NCI-H187 treated with DMSO at 0.1 percent for 48 hours (cell line): ENCODE results near the gene GSPT1.

Experiments used
- DNase-seq: peaks from one replicate; lab custom pipeline; 2025; lab: John Stamatoyannopoulos, UW

The GSPT1 gene

GRCh38 chr16:11913425-11914079 is 2.2 kb downstream of the GSPT1 start:
- no peak for DNase-seq

GRCh38 chr16:11909653-11910545 is 5.9 kb downstream of the GSPT1 start:
- no peak for DNase-seq

GRCh38 chr16:11907160-11907970 is 8.4 kb downstream of the GSPT1 start:
- DNase-seq, result no peak

DNA sequence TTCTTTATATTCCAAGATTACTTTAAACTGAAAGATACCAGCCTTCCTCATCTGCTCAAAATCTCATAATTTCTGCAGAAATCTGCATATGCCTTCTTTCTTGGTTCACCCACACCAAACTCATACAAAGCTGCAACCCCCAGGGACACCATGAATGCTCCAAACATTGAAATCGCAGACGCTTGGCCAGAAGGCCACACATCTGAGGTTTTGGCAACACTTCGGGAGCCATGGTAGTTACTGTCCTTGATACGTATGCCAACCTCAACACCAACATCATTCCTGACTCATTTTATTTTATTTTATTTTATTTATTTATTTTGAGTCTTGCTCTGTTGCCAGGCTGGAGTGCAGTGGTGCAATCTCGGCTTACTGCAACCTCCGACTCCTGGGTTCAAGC is 11.8 kb downstream of the GSPT1 start:
- DNase-seq, result no peak

DNA sequence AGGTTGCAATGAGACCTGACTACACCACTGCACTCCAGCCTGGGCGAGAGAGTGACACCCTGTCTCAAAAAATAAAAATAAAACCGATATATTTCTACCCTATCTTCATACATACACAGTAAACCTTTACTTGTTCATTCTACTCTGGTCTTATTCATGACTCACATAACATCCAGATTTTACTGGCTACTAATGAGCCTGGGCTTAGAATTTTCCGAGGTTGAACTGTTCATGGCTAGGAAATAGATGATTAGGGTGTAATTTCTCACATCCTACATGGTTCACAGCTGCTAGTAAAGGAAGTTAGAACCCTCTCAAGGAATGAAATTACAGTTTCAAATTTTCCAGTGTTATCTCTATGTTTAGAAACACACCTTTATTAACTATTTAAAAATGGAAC is 14.7 kb downstream of the GSPT1 start:
- DNase-seq, result no peak

GRCh38 chr16:11896486-11897176 is 19.1 kb downstream of the GSPT1 start:
- DNase-seq, result no peak

DNA sequence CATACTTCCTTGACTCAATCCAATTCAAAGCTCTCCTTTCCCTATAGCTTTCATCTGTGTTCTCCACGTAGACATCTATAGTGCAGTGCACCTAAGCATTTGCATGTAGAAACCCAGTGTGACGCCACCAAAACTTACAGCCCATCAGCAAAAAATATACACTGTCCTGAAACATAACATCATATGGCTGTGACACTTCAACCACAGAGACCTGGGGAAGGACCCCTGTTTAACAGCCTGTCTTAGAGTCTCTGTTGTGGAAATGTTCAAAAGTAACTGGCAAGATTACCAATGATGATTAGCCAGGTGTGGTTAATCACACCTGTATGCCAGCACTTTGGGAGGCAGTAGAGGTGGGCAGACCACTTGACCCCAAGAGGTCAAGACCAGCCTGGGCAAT is 22.2 kb downstream of the GSPT1 start:
- DNase-seq, result no peak

DNA sequence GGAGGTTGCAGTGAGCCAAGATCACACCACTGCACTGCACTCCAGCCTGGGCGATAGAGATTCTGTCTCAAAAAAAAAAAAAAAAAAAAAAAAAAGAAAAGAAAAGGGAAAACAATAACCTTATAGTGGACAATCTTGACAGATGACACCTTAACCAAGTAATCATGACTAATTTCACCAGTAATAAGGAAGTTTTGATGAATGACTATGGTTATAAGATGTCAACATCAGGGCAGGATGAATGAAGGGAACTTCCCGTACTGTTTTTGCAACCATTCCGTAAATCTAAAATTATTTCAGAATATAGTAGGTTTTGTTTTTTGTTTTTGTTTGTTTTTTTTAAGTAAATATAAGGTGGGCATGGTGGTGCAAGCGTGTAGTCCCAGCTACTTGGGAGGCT is 23.0 kb downstream of the GSPT1 start:
- no peak for DNase-seq

DNA sequence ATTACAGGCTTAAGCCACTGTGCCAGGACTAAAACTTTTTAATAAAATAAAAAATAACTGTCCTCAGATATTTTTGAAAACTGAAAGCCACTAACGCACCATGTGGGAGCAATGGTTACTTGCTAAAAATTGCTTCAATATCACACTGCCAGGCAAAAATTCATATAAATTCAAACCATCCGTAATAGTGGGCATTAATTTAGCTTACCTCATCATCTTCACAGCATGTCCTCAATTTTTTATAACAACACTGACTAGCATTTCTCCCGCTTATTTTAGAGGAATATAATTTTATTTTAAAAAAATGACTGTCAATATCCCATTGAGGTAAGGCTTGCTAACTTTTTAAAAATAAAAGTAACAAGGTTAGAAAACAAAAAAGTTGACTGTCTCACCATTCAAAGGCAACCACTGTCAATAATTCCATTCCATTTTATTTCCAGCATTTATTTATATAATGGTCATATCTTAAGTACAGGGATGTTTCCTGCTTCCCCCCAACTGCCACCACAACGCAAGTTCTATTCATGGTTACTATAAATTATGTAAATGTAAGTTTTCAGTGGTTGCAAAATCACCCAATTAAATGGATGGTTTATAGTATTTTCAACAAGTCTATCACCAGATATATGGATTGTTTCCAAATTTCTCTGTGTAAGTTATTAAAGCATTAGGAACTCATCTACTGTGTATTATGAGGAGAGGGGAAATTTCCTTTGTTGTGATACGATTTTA is 25.4 kb downstream of the GSPT1 start:
- DNase-seq, result no peak

DNA sequence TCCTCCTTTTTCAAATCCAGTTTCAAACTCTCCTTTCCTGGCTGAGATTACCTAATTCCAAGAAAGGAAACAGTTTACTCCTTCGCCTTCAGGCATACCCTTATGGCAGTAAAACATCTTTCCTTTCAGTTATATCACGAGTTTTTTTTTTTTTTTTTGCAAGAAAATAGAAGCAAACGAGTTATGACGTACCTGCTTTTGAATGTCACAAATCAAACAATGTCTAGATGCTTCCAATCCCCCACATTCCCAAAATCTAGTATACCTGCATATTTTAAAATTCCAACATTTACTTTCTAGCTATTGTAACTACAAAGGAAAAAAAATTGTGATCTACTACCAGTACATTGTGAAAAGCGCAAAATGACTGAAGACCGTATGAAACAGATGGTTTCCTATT is 28.9 kb downstream of the GSPT1 start:
- no peak for DNase-seq

DNA sequence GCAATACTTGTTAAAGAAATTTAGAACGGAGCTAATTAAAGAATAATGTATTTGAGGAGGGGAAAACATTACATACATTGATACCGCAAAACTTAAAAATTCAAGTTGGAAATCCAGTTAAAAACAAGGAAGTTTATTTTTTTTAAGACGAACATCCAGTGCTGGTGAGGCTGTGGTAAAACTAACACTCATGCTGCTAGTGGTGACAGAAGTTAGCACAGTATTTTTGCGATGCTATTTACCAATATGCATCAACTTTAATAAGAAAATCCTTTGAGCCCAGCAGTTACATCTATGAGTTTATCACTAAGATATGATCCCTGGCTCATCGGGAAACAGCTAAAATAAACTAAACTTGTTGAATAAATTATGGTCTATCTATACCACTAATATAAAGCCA is 31.7 kb downstream of the GSPT1 start:
- DNase-seq, result no peak

DNA sequence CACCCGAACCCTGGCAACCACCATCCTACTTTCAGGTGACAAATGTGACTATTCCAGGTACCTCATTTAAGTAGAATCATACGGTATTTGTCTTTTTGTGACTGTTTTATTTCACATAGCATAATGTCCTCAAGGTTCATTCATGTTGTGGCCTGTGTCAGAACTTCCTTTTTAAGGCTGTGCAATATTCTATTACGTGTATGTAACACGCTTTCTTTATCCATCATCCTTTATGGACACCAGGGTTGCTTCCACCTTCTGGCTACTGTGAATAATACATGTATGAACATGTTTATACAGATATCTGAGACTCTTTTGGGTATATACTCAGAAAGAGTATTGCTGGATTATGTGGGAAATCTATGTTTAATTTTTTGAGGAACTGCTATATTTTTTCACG is 35.7 kb downstream of the GSPT1 start:
- DNase-seq, result no peak

DNA sequence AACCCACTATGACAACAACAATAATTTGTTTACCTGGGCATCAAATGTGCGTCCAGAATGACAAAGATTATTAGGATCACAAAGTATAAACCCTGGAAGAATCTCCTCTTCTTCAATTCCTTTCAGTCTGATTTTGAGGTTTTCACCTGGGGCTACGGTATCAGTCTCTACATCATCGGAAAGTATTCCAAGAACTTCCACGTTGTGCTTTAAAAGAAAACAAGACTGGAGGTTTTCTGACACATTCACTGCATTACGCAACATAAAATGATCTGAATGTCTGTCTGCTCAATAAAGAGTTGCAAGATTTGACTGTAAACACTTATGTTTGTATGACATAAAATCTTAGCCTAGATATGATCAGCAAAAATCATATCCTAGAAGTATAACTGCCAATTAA is 38.4 kb downstream of the GSPT1 start:
- no peak for DNase-seq

- no peak for DNase-seq
These were observed 39.5 kb downstream of the GSPT1 start for GRCh38 chr16:11876306-11876705.

DNA sequence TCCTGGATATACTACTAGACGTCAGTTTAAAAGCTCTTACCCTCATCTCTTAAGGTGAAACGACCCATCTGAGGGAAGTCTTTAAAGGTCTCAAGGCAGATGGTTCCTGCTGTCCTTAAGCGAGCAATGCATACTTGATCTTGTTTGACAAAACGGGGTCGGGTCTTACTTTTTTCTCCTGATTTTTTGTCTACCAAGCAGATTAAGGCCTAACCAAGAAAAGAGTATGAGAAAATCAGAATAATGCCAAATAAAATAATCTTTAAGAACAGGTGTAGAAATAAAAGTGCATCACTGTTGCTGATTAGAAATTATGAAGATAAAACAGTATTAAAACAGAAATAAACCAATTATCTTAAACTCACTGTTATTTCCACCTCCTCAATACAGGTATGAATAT is 40.0 kb downstream of the GSPT1 start:
- DNase-seq, result no peak

- DNase-seq, result no peak
These were observed 44.6 kb downstream of the GSPT1 start for GRCh38 chr16:11871193-11871592.

- DNase-seq, result no peak
These were observed 45.4 kb downstream of the GSPT1 start for GRCh38 chr16:11870399-11870798.

- no peak for DNase-seq
These were observed 46.2 kb downstream of the GSPT1 start for GRCh38 chr16:11869353-11870228.

DNA sequence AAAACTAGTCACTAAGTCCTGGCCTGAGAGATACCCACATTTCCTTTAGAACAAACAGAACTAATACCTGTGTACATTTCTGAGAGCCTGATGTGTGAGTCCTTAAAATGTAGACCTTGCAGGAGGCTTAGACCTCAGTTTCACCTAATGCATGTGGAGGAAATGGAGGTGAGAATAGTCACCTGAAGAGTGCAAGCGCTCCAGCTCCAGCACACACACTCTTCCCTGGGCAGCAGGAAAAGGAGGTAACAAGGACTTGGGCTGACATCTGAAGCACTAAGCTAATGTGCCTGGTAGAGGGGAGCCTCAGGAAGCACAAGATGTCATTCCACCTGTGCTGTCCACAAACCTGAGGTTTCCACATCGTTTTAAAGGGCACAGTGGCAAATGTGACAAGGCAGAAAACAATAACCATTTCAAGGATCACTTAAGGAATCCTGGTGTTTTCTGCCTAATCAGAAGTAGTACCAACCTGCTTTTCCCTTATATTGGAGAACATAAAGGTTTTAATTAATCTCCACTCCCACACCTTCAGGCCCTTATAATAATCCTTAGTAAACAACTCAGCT is 47.3 kb downstream of the GSPT1 start:
- no peak for DNase-seq

DNA sequence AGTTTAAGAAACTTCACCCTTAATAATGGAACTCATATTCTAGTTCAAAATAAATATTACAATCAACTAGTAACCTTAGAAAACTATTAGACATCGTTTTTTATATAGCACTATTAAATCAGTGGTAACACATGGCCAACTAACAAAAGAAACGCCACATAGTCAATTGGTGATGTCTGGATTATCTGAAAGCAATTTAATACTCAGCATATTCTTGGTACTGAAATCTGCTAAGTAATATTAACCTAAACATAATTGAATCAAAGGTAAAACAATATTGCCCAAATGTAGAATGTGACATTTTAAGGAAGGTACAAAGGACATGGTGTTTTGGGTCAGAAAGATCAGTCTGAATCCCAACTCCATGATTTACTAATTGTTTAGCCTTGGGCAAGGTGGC is 53.3 kb downstream of the GSPT1 start:
- DNase-seq, result no peak
